Fibroblast of gingiva (primary cell): ENCODE measurements around the gene EPS8L3.
A peak's percentile ranks its signal among the peaks of the same experiment; 100 is the strongest.
"Not testable (repeated sequence)": the region's sequence is repeated elsewhere in the genome, so short reads cannot be mapped to it uniquely, and the experiment has no call there.

Experiments
- DNase-seq: peaks from one replicate; pipeline ENCODE4 v3.0.0-alpha.2; 2011; ENCODE audit warnings: low read depth

The EPS8L3 gene

GRCh38 chr1:109708949-109709348 lies 54.8 kb downstream of the EPS8L3 start:
- peak; percentile 0 for DNase-seq

DNA sequence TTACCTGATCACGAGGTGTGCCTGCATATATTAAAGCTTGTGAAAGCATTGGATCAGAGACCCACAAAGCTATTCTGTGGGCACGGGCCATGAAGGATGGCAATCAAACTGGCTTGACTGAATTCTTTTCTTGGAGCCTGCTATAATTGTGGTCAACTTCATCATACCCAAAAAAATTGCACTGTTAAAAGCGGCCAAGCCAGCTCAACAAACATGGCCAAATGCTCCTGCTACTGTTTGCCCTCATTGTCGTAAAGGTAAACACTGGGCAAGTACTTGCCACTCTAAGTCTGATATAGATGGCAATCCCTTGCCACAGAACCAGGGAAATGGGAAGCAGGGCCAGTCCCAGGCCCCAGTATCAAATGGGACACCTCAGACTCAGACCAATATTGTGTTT lies 58.3 kb downstream of the EPS8L3 start:
- DNase-seq, result peak; percentile 0

DNA sequence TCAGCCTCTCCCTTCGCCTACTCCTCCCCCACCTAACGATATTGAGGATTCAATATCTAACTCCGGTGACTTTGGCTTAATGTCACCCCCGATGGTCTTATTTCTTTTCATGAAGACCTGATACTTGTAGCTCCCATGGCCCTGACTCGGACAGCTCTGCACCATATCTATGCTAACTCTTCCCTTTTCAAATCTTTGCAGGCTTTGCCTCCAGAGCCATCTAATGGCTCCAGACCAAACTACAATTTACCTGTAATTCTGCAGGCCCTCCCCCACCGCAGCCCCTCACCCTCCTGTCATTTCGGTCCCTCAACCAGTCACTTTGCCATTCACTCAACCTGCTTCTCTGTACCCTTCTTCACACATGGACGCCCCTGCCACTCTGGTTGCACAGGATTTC lies 59.5 kb downstream of the EPS8L3 start:
- DNase-seq, result no peak

DNA sequence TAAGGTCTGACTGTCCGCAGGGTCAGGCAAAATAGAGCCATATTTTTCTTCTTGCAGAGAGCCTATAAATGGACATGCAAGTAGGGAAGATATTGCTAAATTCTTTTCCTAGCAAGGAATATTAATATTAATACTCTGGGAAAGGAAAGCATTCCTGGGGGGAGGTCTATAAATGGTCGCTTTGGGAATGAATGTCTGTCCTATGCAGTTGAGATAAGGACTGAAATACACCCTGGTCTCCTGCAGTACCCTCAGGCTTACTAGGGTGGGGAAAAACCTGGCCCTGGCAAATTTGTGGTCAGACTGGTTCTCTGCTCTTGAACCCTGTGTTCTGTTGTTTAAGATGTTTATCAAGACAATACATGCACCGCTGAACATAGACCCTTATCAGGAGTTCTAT lies 60.8 kb downstream of the EPS8L3 start:
- not testable (repeated sequence) for DNase-seq
